Kidney (tissue), 14 donors: ENCODE measurements around the gene FMO5. TPM values are rescaled to one million over a fixed set of nuclear protein-coding genes. Genes with fewer than 3 reads are reported as not detected.
A peak's percentile ranks its signal among the peaks of the same experiment; 100 is the strongest.

Source experiments
- DNase-seq, 5 donors: peaks; one replicate each; pipeline ENCODE4 v3.0.0-alpha.2; 2013 to 2020
- FAIRE-seq: peaks from 2 replicates; lab custom pipeline; 2012; peaks lifted over from hg19 to GRCh38; lab: Jason Lieb, UNC
- H3K27ac ChIP-seq, 2 donors: one replicate each; pipeline ENCODE4 v1.7.0; 2013; ENCODE audit warnings: low read depth in 2 of 2, low read length in 2 of 2, inconsistent platforms in 1 of 2
- H3K27me3 ChIP-seq: one replicate; pipeline ENCODE4 v1.7.1; 2013; ENCODE audit warnings: low read length, inconsistent platforms; ENCODE audit not compliant: control insufficient read depth, insufficient read depth
- H3K36me3 ChIP-seq, 3 donors: one replicate each; pipeline versions ENCODE4 v1.7.0 to v1.7.1; 2013; ENCODE audit warnings: low read length in 3 of 3, control low read depth in 1 of 3, inconsistent platforms in 1 of 3; ENCODE audit not compliant: insufficient read depth in 3 of 3, control insufficient read depth in 2 of 3
- H3K4me1 ChIP-seq, 3 donors: one replicate each; pipeline versions ENCODE4 v1.7.0 to v1.7.1; 2013; ENCODE audit warnings: low read length in 3 of 3, inconsistent platforms in 1 of 3, low read depth in 1 of 3; ENCODE audit not compliant: control insufficient read depth in 2 of 3, insufficient read depth in 2 of 3
- H3K4me3 ChIP-seq, 3 donors: one replicate each; pipeline versions ENCODE4 v1.7.0 to v1.8.1; 2013; ENCODE audit warnings: low read length in 3 of 3, control low read depth in 1 of 3, inconsistent platforms in 1 of 3
- H3K9ac ChIP-seq, 3 donors: one replicate each; pipeline versions ENCODE4 v1.7.0 to v1.7.1; 2013; ENCODE audit warnings: low read length in 3 of 3, control low read depth in 1 of 3, inconsistent platforms in 1 of 3
- H3K9me3 ChIP-seq, 3 donors: one replicate each; pipeline versions ENCODE4 v1.7.0 to v1.7.1; 2013; ENCODE audit warnings: low read length in 3 of 3, control low read depth in 1 of 3, inconsistent platforms in 1 of 3; ENCODE audit not compliant: control insufficient read depth in 2 of 3, insufficient read depth in 1 of 3
- intact Hi-C: fragments of 100-400 bp; cut with DNase I; formaldehyde crosslinking; loops from one replicate; pipeline ENCODE4 v1.11.1; 2022
- polyA plus RNA-seq: library from polyadenylated mRNA; stranded (reverse); fragments of 350-450 nt; fragmentation: Illumina TruSeq; extraction: RNeasy Lipid Tissue Mini Kit (QIAGEN cat#74804); gene quantifications from one replicate; pipeline ENCODE4 v1.2.3, GENCODE V29; 2014; ENCODE audit warnings: low read depth, low replicate concordance; ENCODE audit not compliant: insufficient read depth
- total RNA-seq: library from RNA; stranded (reverse); fragmentation: NEBNext Ultra II Directional; extraction: Animal tissue kit (Norgen Biotek cat#: 25700); gene quantifications from one replicate; pipeline ENCODE4 v1.2.1, GENCODE V29; 2021
- TF ChIP-seq, protein P1 (sequence below): IDR thresholded peaks from 3 replicates; pipeline ENCODE4 v1.5.1; 2012; ENCODE audit warnings: mild to moderate bottlenecking, moderate library complexity, borderline replicate concordance; ENCODE audit not compliant: insufficient read depth; ENCODE audit errors: extremely low read depth
- donor health status: control.
- donor health status: control.
- donor health status: control.
- donor health status: control.
- donor health status: control.
- donor health status: DM: yes; HTN: yes; CAD: no.
- donor health status: Normal renal cell carcinoma (clear cell type).

Gene FMO5
- total and polyA plus RNA-seq, 2 donors from 2014 or later: 9.5 to 12.3 TPM

GRCh38 chr1:147223740-147224615 lies 1.2 kb downstream of the FMO5 start:
- no peaks in the 10 kb centered on the region for H3K36me3 ChIP-seq
- TF ChIP-seq, protein P1, sequence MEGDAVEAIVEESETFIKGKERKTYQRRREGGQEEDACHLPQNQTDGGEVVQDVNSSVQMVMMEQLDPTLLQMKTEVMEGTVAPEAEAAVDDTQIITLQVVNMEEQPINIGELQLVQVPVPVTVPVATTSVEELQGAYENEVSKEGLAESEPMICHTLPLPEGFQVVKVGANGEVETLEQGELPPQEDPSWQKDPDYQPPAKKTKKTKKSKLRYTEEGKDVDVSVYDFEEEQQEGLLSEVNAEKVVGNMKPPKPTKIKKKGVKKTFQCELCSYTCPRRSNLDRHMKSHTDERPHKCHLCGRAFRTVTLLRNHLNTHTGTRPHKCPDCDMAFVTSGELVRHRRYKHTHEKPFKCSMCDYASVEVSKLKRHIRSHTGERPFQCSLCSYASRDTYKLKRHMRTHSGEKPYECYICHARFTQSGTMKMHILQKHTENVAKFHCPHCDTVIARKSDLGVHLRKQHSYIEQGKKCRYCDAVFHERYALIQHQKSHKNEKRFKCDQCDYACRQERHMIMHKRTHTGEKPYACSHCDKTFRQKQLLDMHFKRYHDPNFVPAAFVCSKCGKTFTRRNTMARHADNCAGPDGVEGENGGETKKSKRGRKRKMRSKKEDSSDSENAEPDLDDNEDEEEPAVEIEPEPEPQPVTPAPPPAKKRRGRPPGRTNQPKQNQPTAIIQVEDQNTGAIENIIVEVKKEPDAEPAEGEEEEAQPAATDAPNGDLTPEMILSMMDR: no peak
- peak in 2 of 5 donors; percentile 14 to 29 for DNase-seq
- H3K27me3 ChIP-seq: no peaks in the 10 kb centered on the region
- peak overlapping the region in 2 of 3 donors; percentile 52 to 98 for H3K4me3 ChIP-seq
- intact Hi-C loops: no loop called here
- H3K4me1 ChIP-seq: peaks cover 0 to 4% (median 0%) of the 10 kb centered on the region in 3 donors
- H3K9me3 ChIP-seq: no peaks in the 10 kb centered on the region
- FAIRE-seq: no peak
- no peak overlapping the region for H3K9ac ChIP-seq
- H3K27ac ChIP-seq: no peak overlapping the region

- no peak for DNase-seq
- intact Hi-C loops: no loop called here
Observed at GRCh38 chr1:147218606-147219005, 6.5 kb downstream of the FMO5 start.

DNA sequence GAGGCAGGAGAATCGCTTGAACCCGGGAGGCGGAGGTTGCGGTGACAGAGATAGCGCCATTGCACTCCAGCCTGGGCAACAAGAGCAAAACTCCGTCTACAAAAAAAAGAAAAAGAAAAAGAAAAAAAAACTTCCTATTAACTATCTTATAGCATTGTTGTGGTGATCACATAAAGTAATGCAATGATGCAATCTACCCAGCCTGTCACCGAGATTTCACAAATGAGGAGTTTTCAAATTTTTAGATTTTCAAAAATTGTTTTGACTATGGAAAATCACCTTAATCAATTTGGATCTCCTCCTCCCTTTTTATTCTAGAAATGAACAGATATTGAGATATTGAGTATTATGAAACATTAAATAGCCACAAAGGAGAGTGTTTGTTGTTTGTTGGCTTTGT lies 8.0 kb downstream of the FMO5 start:
- FAIRE-seq (no peak), DNase-seq (no peak)
- no peaks in the 10 kb centered on the region for H3K4me1 ChIP-seq
- no peaks in the 10 kb centered on the region for H3K9me3 ChIP-seq
- no peak overlapping the region for H3K27ac ChIP-seq
- H3K4me3 ChIP-seq: no peak overlapping the region
- H3K9ac ChIP-seq: no peak overlapping the region
- peaks cover 0 to 5% (median 0%) of the 10 kb centered on the region in 3 donors for H3K36me3 ChIP-seq
- intact Hi-C loops: no loop called here
- H3K27me3 ChIP-seq: no peaks in the 10 kb centered on the region
- TF ChIP-seq, protein P1: no peak

More at GRCh38 chr1:147218606-147219005, 6.5 kb downstream of the FMO5 start:
- FAIRE-seq: no peak
- Histone ChIP-seq H3K9ac (no peak overlapping the region), H3K4me3 (no peak overlapping the region), H3K27ac (no peak overlapping the region), H3K36me3 (peaks cover 0 to 1% (median 0%) of the 10 kb centered on the region in 3 donors), H3K4me1 (no peaks in the 10 kb centered on the region), H3K9me3 (no peaks in the 10 kb centered on the region), H3K27me3 (no peaks in the 10 kb centered on the region)
- TF ChIP-seq, protein P1: no peak
